K562 (cell line): ENCODE data around the gene LBHD1.

Source experiments
- FOXK1 ChIP-seq: sonication (generic); formaldehyde crosslinking; IDR thresholded peaks from 2 replicates; pipeline ENCODE4 v1.8.0; 2022; ENCODE audit warnings: missing genetic modification reagents, mild to moderate bottlenecking, borderline replicate concordance
- IRF9 ChIP-seq: fragments of 450-650 bp; IDR thresholded peaks from 2 replicates; pipeline ENCODE4 v1.6.1; 2016; ENCODE audit warnings: missing biosample characterization, missing genetic modification characterization
- POLR2AphosphoS5 ChIP-seq: IDR thresholded peaks from 2 replicates; pipeline ENCODE4 v1.6.1; 2011; ENCODE audit warnings: mild to moderate bottlenecking, low read depth, low read length, moderate library complexity; ENCODE audit not compliant: control insufficient read depth, insufficient read depth
- SMAD3 ChIP-seq: fragments of 450-650 bp; formaldehyde crosslinking; conservative IDR thresholded peaks from 2 replicates; pipeline ENCODE4 v1.4.0; 2020; ENCODE audit warnings: mild to moderate bottlenecking
- SRF ChIP-seq, 2 experiments: fragments of 250-450, 450-650 bp in 1 of 2; sonication (Bioruptor Pico) in 1 of 2; sonication (generic) in 1 of 2; formaldehyde crosslinking; IDR thresholded peaks; 2 replicates each; pipeline versions ENCODE4 v1.5.0 to v1.5.1; 2020 to 2022; ENCODE audit warnings: mild to moderate bottlenecking in 1 of 2, missing genetic modification reagents in 1 of 2
- TCF7 ChIP-seq: sonication (generic); IDR thresholded peaks from 2 replicates; pipeline ENCODE4 v1.6.1; 2016; ENCODE audit warnings: antibody characterized with exemption, borderline replicate concordance
- ZNF232 ChIP-seq: sonication (generic); formaldehyde crosslinking; IDR thresholded peaks from 2 replicates; pipeline ENCODE4 v1.8.0; 2022; ENCODE audit warnings: mild to moderate bottlenecking, missing genetic modification reagents
- ZNF263 ChIP-seq: sonication (generic); formaldehyde crosslinking; IDR thresholded peaks from 2 replicates; pipeline ENCODE4 v1.8.0; 2022; ENCODE audit warnings: mild to moderate bottlenecking, missing genetic modification reagents, borderline replicate concordance
- ZNF609 ChIP-seq: sonication (generic); formaldehyde crosslinking; IDR thresholded peaks from 2 replicates; pipeline ENCODE4 v1.8.1; 2023; ENCODE audit warnings: missing genetic modification reagents, mild to moderate bottlenecking, borderline replicate concordance
- TF ChIP-seq, protein P1 (sequence below): sonication (generic); formaldehyde crosslinking; IDR thresholded peaks from 2 replicates; pipeline ENCODE4 v1.5.0; 2020; ENCODE audit warnings: missing genetic modification reagents
- TF ChIP-seq, protein P2 (sequence below), 2 experiments: fragments of 450-650 bp; formaldehyde crosslinking in 1 of 2; IDR thresholded peaks; 2 replicates each; pipeline versions ENCODE4 v1.4.0 to v1.6.1; 2014 to 2020; ENCODE audit warnings: mild to moderate bottlenecking in 2 of 2, borderline replicate concordance in 1 of 2, low read depth in 1 of 2

DNA sequence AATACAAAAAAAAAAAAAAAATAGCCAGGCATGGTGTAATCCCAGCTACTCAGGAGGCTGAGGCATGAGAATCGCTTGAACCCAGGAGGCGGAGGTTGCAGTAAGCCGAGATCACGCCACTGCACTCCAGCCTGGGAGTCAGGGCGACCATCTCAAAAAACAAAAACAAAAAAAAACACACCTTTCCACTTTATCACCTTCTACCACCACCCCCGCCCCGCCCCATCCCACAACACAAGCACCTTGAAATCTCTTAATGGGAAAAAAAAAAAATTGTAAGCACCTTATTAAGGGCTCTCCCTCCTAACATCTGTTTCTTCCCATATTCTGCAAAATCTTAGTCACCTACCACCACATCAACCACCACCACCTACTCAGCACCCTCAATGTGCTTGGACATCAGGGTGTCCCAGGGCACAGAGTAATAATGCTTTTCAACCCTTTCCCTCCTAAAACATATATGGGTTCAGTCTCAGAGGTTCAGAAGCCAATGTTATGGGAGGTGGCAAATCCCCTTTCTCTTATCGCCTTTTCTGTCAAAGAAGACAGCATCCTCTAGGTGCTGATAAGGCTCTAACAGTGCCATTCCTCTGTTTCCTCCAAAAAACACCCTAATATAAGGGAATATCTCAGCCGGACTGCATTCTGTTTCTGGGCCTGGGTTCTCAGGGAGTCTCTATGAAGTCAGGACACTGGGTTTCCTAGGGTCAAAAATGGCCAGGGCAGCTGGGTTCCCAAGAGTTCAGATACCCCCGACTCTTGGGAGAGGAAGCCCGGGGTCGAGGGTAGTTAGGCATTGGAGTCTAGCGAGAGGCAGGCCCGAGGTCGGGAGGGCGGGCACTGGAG, 19.7 kb downstream of the LBHD1 start:
- TF ChIP-seq TCF7, result no peak
- TF ChIP-seq, protein P1, sequence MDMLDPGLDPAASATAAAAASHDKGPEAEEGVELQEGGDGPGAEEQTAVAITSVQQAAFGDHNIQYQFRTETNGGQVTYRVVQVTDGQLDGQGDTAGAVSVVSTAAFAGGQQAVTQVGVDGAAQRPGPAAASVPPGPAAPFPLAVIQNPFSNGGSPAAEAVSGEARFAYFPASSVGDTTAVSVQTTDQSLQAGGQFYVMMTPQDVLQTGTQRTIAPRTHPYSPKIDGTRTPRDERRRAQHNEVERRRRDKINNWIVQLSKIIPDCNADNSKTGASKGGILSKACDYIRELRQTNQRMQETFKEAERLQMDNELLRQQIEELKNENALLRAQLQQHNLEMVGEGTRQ (CRISPR knock-in tag), result no peak
- TF ChIP-seq, protein P2, sequence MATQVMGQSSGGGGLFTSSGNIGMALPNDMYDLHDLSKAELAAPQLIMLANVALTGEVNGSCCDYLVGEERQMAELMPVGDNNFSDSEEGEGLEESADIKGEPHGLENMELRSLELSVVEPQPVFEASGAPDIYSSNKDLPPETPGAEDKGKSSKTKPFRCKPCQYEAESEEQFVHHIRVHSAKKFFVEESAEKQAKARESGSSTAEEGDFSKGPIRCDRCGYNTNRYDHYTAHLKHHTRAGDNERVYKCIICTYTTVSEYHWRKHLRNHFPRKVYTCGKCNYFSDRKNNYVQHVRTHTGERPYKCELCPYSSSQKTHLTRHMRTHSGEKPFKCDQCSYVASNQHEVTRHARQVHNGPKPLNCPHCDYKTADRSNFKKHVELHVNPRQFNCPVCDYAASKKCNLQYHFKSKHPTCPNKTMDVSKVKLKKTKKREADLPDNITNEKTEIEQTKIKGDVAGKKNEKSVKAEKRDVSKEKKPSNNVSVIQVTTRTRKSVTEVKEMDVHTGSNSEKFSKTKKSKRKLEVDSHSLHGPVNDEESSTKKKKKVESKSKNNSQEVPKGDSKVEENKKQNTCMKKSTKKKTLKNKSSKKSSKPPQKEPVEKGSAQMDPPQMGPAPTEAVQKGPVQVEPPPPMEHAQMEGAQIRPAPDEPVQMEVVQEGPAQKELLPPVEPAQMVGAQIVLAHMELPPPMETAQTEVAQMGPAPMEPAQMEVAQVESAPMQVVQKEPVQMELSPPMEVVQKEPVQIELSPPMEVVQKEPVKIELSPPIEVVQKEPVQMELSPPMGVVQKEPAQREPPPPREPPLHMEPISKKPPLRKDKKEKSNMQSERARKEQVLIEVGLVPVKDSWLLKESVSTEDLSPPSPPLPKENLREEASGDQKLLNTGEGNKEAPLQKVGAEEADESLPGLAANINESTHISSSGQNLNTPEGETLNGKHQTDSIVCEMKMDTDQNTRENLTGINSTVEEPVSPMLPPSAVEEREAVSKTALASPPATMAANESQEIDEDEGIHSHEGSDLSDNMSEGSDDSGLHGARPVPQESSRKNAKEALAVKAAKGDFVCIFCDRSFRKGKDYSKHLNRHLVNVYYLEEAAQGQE (IDR thresholded peaks at IDR 0.05; ENCODE audit: borderline replicate concordance), result no peak
- TF ChIP-seq, protein P2 (CRISPR knock-in tag; IDR thresholded peaks at IDR 0.05; ENCODE audit: low read depth), result no peak
- TF ChIP-seq SMAD3 (CRISPR knock-in tag), result no peak
- no peak for TF ChIP-seq ZNF263 (CRISPR knock-in tag)
- no peak for TF ChIP-seq SRF (CRISPR knock-in tag; IDR thresholded peaks at IDR 0.05)
- no peak for TF ChIP-seq ZNF232 (CRISPR knock-in tag)
- no peak for TF ChIP-seq ZNF609 (CRISPR knock-in tag)
- TF ChIP-seq POLR2AphosphoS5, result no peak
- no peak for TF ChIP-seq IRF9 (tag)
- TF ChIP-seq FOXK1 (CRISPR knock-in tag), result 0 out of 2 replicates have a peak, but pooled peaks have one; percentile 22
